Endodermal cell (in vitro differentiated cells): Measurements from ENCODE around the gene MYH16. TPM values are rescaled to one million over a fixed set of nuclear protein-coding genes. Genes with fewer than 3 reads are reported as not detected.

Source experiments
- DNase-seq: peaks from one replicate; pipeline ENCODE4 v3.0.0-alpha.2; 2017
- H3K27ac ChIP-seq: 2 replicates; pipeline ENCODE4 v1.5.1; 2013; ENCODE audit warnings: mild to moderate bottlenecking, low read depth, low read length, moderate library complexity
- H3K27me3 ChIP-seq: 2 replicates; pipeline ENCODE4 v1.6.1; 2013; ENCODE audit warnings: mild to moderate bottlenecking, low read length, moderate library complexity; ENCODE audit not compliant: insufficient read depth, control insufficient read depth, poor library complexity, severe bottlenecking
- H3K36me3 ChIP-seq: 2 replicates; pipeline ENCODE4 v1.7.0; 2013; ENCODE audit warnings: mild to moderate bottlenecking, low read length, moderate library complexity; ENCODE audit not compliant: control insufficient read depth, insufficient read depth
- H3K4me1 ChIP-seq: one replicate; pipeline ENCODE4 v1.7.0; 2013; ENCODE audit warnings: low read length; ENCODE audit not compliant: control insufficient read depth, insufficient read depth
- H3K4me3 ChIP-seq: 2 replicates; pipeline ENCODE4 v1.5.1; 2013; ENCODE audit warnings: mild to moderate bottlenecking, low read length, moderate library complexity
- H3K9ac ChIP-seq: 2 replicates; pipeline ENCODE4 v1.6.1; 2013; ENCODE audit warnings: mild to moderate bottlenecking, low read length, moderate library complexity; ENCODE audit not compliant: poor library complexity, severe bottlenecking; ENCODE audit errors: extremely low read depth
- H3K9me3 ChIP-seq: 2 replicates; pipeline ENCODE4 v1.6.1; 2013; ENCODE audit warnings: mild to moderate bottlenecking, low read length, moderate library complexity; ENCODE audit not compliant: control insufficient read depth
- H3K27ac Mint-ChIP-seq: 2 replicates; pipeline ENCODE4 v1.8.0; 2020; ENCODE audit warnings: mixed read lengths
- H3K27me3 Mint-ChIP-seq: 2 replicates; pipeline ENCODE4 v1.8.0; 2021; ENCODE audit warnings: mild to moderate bottlenecking, mixed read lengths; ENCODE audit not compliant: insufficient read depth
- H3K36me3 Mint-ChIP-seq: 2 replicates; pipeline ENCODE4 v1.8.0; 2020; ENCODE audit warnings: low read depth, mixed read lengths
- H3K4me1 Mint-ChIP-seq: 2 replicates; pipeline ENCODE4 v1.8.0; 2020; ENCODE audit warnings: mixed read lengths
- H3K4me3 Mint-ChIP-seq: 2 replicates; pipeline ENCODE4 v1.8.0; 2020; ENCODE audit warnings: mild to moderate bottlenecking, moderate library complexity, mixed read lengths
- H3K9me3 Mint-ChIP-seq: 2 replicates; pipeline ENCODE4 v1.8.0; 2020; ENCODE audit warnings: mild to moderate bottlenecking, mixed read lengths
- CTCF ChIP-seq: fragments of 200-600 bp; sonication (generic); conservative IDR thresholded peaks from 2 replicates; pipeline ENCODE4 v1.5.0; 2021; ENCODE audit warnings: antibody characterized with exemption, mild to moderate bottlenecking
- WGBS, 2 experiments: methylation state at CpG; one replicate each; pipeline versions ENCODE4 v1.1.5 to v1.1.7; 2013; ENCODE audit warnings: missing lambda C conversion rate in 2 of 2, mixed read lengths in 1 of 2; ENCODE audit not compliant: insufficient coverage in 1 of 2, insufficient read length in 1 of 2; 5-methylcytosine and 5-hydroxymethylcytosine counted together
- total RNA-seq, 2 donors: library from RNA; stranded (reverse); fragmentation: NEBNext Ultra II Directional in 1 of 2; extraction: Animal tissue kit (Norgen Biotek cat#: 25700) in 1 of 2; gene quantifications; 2 replicates in 1 of 2; 3 replicates in 1 of 2; pipeline ENCODE4 v1.2.1, GENCODE V29; 2021

MYH16 gene
- total RNA-seq, 2 donors from 2014 or later = not detected

- peaks cover 3% of the 10 kb centered on the region for H3K36me3 Mint-ChIP-seq
- Histone ChIP-seq H3K9ac (no peak overlapping the region), H3K27me3 (no peaks in the 10 kb centered on the region), H3K9me3 (peaks cover 7% of the 10 kb centered on the region), H3K4me3 (no peak overlapping the region), H3K36me3 (no peaks in the 10 kb centered on the region), H3K27ac (no peak overlapping the region), H3K4me1 (no peaks in the 10 kb centered on the region)
- DNase-seq = no peak
- TF ChIP-seq CTCF = no peak
- peaks cover 7% of the 10 kb centered on the region for H3K9me3 Mint-ChIP-seq
- H3K27ac Mint-ChIP-seq = no peak overlapping the region
- H3K27me3 Mint-ChIP-seq = peaks cover 3% of the 10 kb centered on the region
- H3K4me1 Mint-ChIP-seq = no peaks in the 10 kb centered on the region
- H3K4me3 Mint-ChIP-seq = no peak overlapping the region
- WGBS, 2 experiments = 89 to 94% methylated on average over 7 to 16 of the region's 16 CpGs
Measured at GRCh38 chr7:99305473-99306260, 33.0 kb downstream of the MYH16 start.

- Mint-ChIP-seq H3K27ac (no peak overlapping the region), H3K36me3 (peaks cover 3% of the 10 kb centered on the region), H3K4me3 (no peak overlapping the region), H3K27me3 (peaks cover 3% of the 10 kb centered on the region), H3K9me3 (peaks cover 9% of the 10 kb centered on the region), H3K4me1 (no peaks in the 10 kb centered on the region)
- no peak overlapping the region for H3K27ac ChIP-seq
- DNase-seq = peak; percentile 30
- WGBS, 2 experiments = 92 to 93% methylated on average over 6 to 7 of the region's 7 CpGs
- H3K4me3 ChIP-seq = no peak overlapping the region
- H3K9me3 ChIP-seq = peaks cover 8% of the 10 kb centered on the region
- no peak overlapping the region for H3K9ac ChIP-seq
- H3K36me3 ChIP-seq = no peaks in the 10 kb centered on the region
- no peak for TF ChIP-seq CTCF
- H3K4me1 ChIP-seq = no peaks in the 10 kb centered on the region
- no peaks in the 10 kb centered on the region for H3K27me3 ChIP-seq
Measured at GRCh38 chr7:99308461-99309074, 35.9 kb downstream of the MYH16 start.

GRCh38 chr7:99309111-99309510, 36.5 kb downstream of the MYH16 start:
- 90 to 100% methylated on average over 5 to 7 of the region's 7 CpGs for WGBS, 2 experiments
- no peaks in the 10 kb centered on the region for H3K36me3 ChIP-seq
- Mint-ChIP-seq H3K4me1 (no peaks in the 10 kb centered on the region), H3K27ac (no peak overlapping the region), H3K4me3 (no peak overlapping the region), H3K9me3 (peaks cover 9% of the 10 kb centered on the region), H3K36me3 (peaks cover 3% of the 10 kb centered on the region), H3K27me3 (peaks cover 3% of the 10 kb centered on the region)
- no peak for TF ChIP-seq CTCF
- no peak overlapping the region for H3K9ac ChIP-seq
- peaks cover 8% of the 10 kb centered on the region for H3K9me3 ChIP-seq
- DNase-seq = peak; percentile 20
- no peak overlapping the region for H3K4me3 ChIP-seq
- no peaks in the 10 kb centered on the region for H3K27me3 ChIP-seq
- H3K27ac ChIP-seq = no peak overlapping the region
- no peaks in the 10 kb centered on the region for H3K4me1 ChIP-seq
